GM21528 (cell line): ENCODE data around the gene IFNAR2.
A peak's percentile ranks its signal among the peaks of the same experiment; 100 is the strongest.

ENCODE experiments used
- ATAC-seq: cut with Tn5 transposase; IDR thresholded peaks from one replicate; pipeline ENCODE4 v1.9.1; 2021; ENCODE audit warnings: mild to moderate bottlenecking, moderate library complexity; ENCODE audit not compliant: unreplicated experiment, low FRiP score

The IFNAR2 gene

DNA sequence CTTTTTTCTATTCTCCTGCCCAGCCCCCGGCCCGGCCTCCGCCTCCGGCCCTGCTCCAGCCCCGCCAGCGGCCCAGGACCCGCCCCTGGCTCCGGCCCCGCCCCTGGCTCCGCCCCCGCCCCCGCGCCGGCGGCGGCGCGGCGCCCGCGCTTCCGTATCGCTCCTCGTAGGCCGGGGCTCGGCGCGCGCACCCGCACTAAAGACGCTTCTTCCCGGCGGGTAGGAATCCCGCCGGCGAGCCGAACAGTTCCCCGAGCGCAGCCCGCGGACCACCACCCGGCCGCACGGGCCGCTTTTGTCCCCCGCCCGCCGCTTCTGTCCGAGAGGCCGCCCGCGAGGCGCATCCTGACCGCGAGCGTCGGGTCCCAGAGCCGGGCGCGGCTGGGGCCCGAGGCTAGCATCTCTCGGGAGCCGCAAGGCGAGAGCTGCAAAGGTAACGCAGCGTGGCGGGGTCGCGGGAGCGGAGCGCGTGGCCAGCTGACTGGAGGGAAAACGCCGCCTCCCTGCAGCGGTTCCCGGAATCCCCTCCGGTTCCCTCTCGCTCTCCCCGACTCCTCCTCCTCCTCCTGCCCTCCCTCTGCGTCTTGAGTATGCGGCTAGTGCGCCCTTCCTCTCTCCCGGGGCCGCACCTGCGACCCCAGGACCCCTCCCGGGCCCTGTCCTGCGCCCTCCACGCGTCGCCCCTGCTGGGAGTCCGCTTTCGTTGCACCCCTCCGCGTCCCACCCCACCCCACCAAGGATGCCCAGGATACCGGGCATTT is at the start of gene IFNAR2:
Gene IFNAR2, plus strand, starts transcription at position 155 of the 761 bp plus-strand sequence. CDS start 11,985 bp downstream, outside the sequence.
- peak; percentile 75 for ATAC-seq

GRCh38 chr21:33185852-33186251 is 43.9 kb upstream of the IFNAR2 start:
- no peak for ATAC-seq

GRCh38 chr21:33187276-33187675 is 42.5 kb upstream of the IFNAR2 start:
- no peak for ATAC-seq

DNA sequence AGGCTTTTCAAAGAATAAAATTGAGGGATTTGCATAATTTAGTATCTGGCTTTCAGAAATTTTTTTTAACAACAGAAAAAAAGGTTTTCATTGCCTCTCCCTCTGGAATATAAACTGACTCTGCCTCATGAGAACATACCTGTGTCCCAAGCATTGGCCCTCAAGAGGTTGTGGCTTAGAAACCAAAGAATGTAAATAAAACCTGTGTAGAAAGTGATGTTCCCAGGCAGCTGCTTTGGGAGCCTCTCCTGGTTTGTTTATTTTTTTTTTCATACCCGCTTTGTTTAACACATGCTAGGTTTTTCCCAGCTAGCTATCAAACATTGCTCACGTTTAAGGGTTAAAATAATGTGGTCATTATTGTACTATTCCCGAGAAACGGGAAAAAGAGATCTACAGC is 40.5 kb upstream of the IFNAR2 start:
- no peak for ATAC-seq

DNA sequence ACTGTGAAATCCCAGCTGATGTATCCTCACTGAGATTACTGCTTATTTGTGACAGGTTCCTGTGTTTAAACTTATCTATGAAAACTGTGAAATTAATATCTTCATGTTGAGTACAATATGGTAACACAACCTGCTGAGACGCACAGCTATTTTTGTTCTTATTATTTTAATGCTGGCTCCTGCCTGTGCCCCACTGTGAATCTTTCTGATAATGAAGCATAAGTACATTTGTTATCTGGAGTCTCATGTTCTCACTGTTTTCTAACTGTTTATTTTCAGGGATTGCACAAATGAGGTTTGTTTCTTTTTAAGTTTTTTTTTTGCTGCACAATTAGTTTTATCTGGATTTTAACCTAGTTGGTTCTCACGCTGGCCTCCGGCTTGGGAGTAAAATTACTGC is 39.9 kb upstream of the IFNAR2 start:
- ATAC-seq: no peak

DNA sequence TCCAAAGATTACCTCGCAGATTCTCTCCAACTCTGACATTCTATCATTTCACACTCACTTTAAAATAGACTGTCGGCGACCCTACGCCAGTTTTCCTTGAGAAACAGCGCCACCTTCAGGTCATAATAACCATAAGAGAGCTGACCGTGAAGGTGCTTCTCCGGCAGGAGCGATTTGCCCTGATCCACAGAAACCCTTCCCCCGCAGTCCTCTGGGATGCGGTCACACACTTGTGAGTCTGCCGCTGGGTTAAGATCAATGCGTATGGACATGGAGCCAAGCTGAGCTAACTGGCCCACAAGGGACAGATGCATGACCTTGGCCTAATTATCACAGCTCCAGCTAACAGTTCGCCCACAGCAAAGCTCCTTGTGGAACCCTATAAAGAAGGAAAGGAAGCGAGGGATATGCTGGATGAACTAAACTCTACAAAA is 32.8 kb upstream of the IFNAR2 start:
- ATAC-seq: no peak

DNA sequence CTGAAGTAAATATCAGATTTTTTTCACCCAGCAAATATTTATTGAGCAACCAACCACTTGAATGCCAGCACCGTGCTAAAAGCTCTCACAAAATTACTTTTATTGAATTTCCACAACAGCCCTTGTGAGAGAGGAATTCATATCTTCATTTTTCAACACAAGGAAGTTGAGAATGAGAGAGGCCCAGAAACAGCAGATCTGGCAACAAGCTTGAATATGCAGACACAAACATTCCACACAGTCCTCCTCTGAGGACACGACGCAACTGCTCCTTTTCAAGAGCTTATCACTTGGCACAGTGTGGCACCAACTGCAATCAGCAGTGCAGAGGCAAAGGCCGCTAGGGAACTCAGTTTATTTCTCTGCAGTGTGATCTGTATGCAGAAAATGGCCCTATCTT is 32.2 kb upstream of the IFNAR2 start:
- no peak for ATAC-seq

GRCh38 chr21:33198346-33199099 is 31.2 kb upstream of the IFNAR2 start:
- no peak for ATAC-seq

DNA sequence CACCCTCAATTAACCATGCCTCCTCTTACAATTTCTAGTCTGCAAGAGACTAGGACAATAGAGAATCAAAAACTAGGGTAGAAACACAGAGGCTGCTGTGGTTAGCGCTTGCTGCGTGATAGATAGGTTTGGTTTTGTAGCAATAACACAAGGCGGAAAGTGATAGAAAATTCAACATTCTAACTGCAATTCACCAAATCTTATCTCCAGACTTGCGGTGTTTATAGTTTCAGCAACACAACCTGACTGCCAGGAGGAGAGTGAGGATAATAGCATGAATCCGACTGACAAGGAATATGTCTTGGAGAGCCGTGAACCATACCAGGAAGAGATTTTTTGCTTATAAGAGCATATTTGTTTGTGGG is 30.7 kb upstream of the IFNAR2 start:
- ATAC-seq: no peak

DNA sequence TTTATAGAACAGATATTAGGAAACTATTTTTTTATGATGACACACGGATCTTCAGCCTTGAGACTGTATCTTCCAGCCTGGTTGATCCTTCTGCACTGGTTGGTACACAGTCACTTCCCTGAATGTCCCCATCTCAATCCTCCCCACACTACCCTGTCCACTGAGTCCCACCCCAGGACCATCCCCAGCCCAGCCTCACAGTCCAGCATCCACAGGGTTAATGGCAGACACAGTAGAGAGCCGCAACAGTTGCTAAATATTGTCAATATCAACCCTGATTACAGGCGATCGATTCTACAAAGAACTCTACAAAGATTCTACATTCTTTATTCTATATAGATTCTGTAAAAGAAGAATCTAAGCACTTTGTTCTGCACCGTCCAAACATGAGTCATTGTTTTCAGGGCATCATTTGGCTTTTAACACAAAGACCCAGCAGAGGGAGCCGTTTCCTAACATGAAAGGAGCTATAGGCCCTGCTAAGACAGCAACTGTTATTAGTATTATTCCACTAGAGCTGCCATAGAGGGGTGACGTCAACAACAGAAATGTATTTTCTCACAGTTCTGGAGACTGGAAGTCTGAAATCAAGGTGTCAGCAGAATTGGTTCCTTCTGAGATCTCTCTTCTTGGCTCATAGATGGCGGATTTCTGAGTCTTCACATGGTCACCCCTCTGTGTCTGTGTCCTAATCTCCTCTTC is 30.1 kb upstream of the IFNAR2 start:
- ATAC-seq: no peak

- ATAC-seq: no peak
Measured at GRCh38 chr21:33201956-33202355, 27.8 kb upstream of the IFNAR2 start.

DNA sequence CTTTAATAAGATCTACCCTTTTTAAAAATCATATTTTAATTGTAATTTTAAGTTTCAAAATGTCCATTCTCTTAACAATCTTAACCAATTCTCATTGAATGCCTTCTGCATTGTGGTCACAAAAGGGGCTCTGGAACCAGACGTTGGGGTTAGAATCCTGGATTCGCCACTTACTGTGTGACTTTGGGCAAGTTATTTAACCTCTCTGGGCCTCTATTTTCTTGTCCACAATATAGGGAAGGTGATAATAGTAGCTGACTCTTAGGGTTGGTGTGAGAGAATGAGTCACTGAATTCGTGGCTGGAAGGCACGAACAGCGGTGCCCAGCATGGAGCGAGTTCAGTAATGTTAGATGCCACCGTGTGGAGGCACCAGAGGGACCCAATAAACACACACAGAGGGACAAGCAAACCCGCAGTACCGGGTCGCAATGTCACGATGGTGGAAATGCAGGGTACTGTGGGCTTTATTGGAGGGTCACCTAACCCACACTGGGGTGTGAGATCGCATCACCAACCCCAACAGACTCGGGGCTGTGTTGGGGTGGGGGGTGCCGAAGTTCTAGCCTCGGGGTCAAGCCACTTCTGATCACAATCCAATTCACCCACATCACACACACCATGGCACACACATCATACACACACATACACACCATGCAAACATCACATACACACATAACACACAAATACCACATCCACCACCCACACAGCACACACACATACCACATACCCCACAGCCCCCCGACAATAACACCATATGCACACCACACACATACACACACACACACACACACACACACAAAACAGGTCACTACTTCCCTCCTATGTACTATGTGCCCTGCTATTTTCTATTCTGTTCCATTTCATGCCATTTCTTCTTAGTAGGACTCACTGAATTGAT is 27.0 kb upstream of the IFNAR2 start:
- no peak for ATAC-seq

GRCh38 chr21:33203371-33203724 is 26.4 kb upstream of the IFNAR2 start:
- ATAC-seq: no peak

DNA sequence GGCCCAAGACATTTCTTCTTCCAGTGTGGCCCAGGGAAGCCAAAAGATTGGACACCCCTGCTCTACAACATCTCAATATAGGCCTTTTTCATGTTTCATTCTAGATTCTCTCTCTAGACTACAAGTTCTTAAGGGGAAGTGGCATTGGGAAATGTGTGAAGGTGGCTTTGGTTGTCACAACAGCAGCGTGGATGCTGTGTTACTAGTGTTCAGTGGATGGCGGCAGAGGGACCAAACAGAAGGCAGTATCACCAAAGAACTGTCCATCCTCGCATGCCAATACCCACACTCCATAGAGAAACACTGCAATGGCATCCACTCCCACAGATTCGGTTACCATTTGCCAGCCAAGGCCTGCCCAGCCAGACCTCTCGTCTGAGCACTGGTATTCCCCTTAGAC is 24.3 kb upstream of the IFNAR2 start:
- ATAC-seq: peak; percentile 23

GRCh38 chr21:33206771-33207281 is 22.9 kb upstream of the IFNAR2 start:
- no peak for ATAC-seq

- no peak for ATAC-seq
Measured at GRCh38 chr21:33207449-33208149, 22.1 kb upstream of the IFNAR2 start.

GRCh38 chr21:33208534-33208933 is 21.2 kb upstream of the IFNAR2 start:
- no peak for ATAC-seq

- no peak for ATAC-seq
Measured at GRCh38 chr21:33211305-33211704, 18.4 kb upstream of the IFNAR2 start.

DNA sequence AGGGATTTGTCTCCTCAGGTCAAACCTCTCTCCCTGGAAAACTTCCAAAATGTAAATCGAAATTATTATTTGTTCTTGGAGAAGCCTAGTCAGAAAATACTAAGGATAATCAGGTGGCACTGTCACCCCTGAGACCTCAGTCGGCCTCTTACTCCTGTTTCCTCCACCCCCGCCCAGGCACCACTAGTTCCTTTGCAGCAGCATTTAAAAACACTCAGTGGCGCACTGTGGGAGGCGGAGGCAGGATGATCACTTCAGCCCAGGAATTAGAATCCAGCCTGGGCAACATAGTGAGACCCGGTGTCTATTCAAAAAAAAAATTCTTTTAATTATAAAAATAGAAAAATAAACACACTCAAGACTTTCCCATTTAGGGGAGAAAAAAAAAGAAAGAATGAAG is 18.0 kb upstream of the IFNAR2 start:
- ATAC-seq: no peak
